Peyer's patch (tissue), 4 donors: Measurements from ENCODE around the gene NRXN3. TPM values are rescaled to one million over a fixed set of nuclear protein-coding genes. Genes with fewer than 3 reads are reported as not detected.

Experiments used
- DNase-seq, 3 donors: peaks; one replicate each; pipeline ENCODE4 v3.0.0-alpha.2; 2017 to 2019
- H3K27ac ChIP-seq, 4 donors: fragments of 200-600 bp; sonication (generic); one replicate each; pipeline ENCODE4 v1.5.1; 2016 to 2019
- H3K27me3 ChIP-seq, 2 donors: fragments of 200-600 bp; sonication (generic); one replicate each; pipeline ENCODE4 v1.5.1; 2019
- H3K36me3 ChIP-seq, 3 donors: fragments of 200-600 bp; sonication (generic); one replicate each; pipeline ENCODE4 v1.5.1; 2016 to 2019
- H3K4me1 ChIP-seq, 4 donors: fragments of 200-600 bp; sonication (generic); one replicate each; pipeline ENCODE4 v1.5.1; 2016 to 2019
- H3K4me3 ChIP-seq, 4 donors: fragments of 200-600 bp; sonication (generic); 1 replicate in 3 of 4; 2 replicates in 1 of 4; pipeline ENCODE4 v1.5.1; 2016 to 2019; ENCODE audit warnings: mild to moderate bottlenecking in 1 of 4
- H3K9me3 ChIP-seq, 4 donors: fragments of 200-600 bp; sonication (generic); one replicate each; pipeline ENCODE4 v1.5.1; 2016 to 2019; ENCODE audit warnings: mild to moderate bottlenecking in 1 of 4
- CTCF ChIP-seq, 6 experiments: fragments of 450-650 bp in 4 of 6; fragments of 200-600 bp in 2 of 6; sonication (generic) in 1 of 6; IDR thresholded peaks; one replicate each; pipeline ENCODE4 v1.5.1; 2017 to 2019; ENCODE audit warnings: antibody characterized with exemption in 6 of 6, mild to moderate bottlenecking in 3 of 6, moderate library complexity in 1 of 6
- POLR2A ChIP-seq, 2 donors: fragments of 450-650 bp; IDR thresholded peaks; one replicate each; pipeline ENCODE4 v1.5.1; 2017; ENCODE audit warnings: antibody characterized with exemption in 2 of 2, mild to moderate bottlenecking in 2 of 2, moderate library complexity in 2 of 2
- total RNA-seq, 4 donors: library from RNA; depleted of rRNA; stranded (reverse); fragments of >200 nt; gene quantifications; one replicate each; pipeline ENCODE4 v1.1.0, GENCODE V29; 2016

The NRXN3 gene
- total RNA-seq, 4 donors from 2014 or later = 1.6 to 10.2 (median 4.4) TPM

GRCh38 chr14:78917462-78917861 lies 747.3 kb downstream of the NRXN3 start:
- TF ChIP-seq CTCF (IDR thresholded peaks at IDR 0.05) = no peak
- no peak for TF ChIP-seq POLR2A (IDR thresholded peaks at IDR 0.05)
- DNase-seq = no peak
- no peaks in the 10 kb centered on the region for H3K9me3 ChIP-seq
- no peaks in the 10 kb centered on the region for H3K36me3 ChIP-seq
- no peak overlapping the region for H3K27ac ChIP-seq
- no peak overlapping the region for H3K4me3 ChIP-seq
- H3K4me1 ChIP-seq = no peaks in the 10 kb centered on the region
- no peaks in the 10 kb centered on the region for H3K27me3 ChIP-seq

GRCh38 chr14:78921856-78922255 lies 751.7 kb downstream of the NRXN3 start:
- TF ChIP-seq CTCF (IDR thresholded peaks at IDR 0.05) (no peak), POLR2A (IDR thresholded peaks at IDR 0.05) (no peak)
- H3K4me3 ChIP-seq = no peak overlapping the region
- no peaks in the 10 kb centered on the region for H3K9me3 ChIP-seq
- no peak overlapping the region for H3K27ac ChIP-seq
- no peak for DNase-seq
- no peaks in the 10 kb centered on the region for H3K36me3 ChIP-seq
- no peaks in the 10 kb centered on the region for H3K4me1 ChIP-seq
- no peaks in the 10 kb centered on the region for H3K27me3 ChIP-seq

- Histone ChIP-seq H3K9me3 (no peaks in the 10 kb centered on the region), H3K36me3 (no peaks in the 10 kb centered on the region), H3K4me3 (no peak overlapping the region), H3K27ac (no peak overlapping the region), H3K4me1 (no peaks in the 10 kb centered on the region), H3K27me3 (no peaks in the 10 kb centered on the region)
- DNase-seq = no peak
- no peak for TF ChIP-seq CTCF (IDR thresholded peaks at IDR 0.05)
- no peak for TF ChIP-seq POLR2A (IDR thresholded peaks at IDR 0.05)
Observed at GRCh38 chr14:78927261-78927660, 757.1 kb downstream of the NRXN3 start.

- no peak for TF ChIP-seq POLR2A (IDR thresholded peaks at IDR 0.05)
- TF ChIP-seq CTCF (IDR thresholded peaks at IDR 0.05) = no peak
- Histone ChIP-seq H3K36me3 (no peaks in the 10 kb centered on the region), H3K27me3 (no peaks in the 10 kb centered on the region), H3K4me1 (no peaks in the 10 kb centered on the region), H3K27ac (no peak overlapping the region), H3K4me3 (no peak overlapping the region), H3K9me3 (no peaks in the 10 kb centered on the region)
- no peak for DNase-seq
Observed at GRCh38 chr14:78933166-78933565, 763.0 kb downstream of the NRXN3 start.

GRCh38 chr14:78933948-78934524 lies 763.9 kb downstream of the NRXN3 start:
- H3K4me1 ChIP-seq = no peaks in the 10 kb centered on the region
- DNase-seq = no peak
- H3K27ac ChIP-seq = no peak overlapping the region
- no peaks in the 10 kb centered on the region for H3K36me3 ChIP-seq
- no peaks in the 10 kb centered on the region for H3K9me3 ChIP-seq
- no peaks in the 10 kb centered on the region for H3K27me3 ChIP-seq
- TF ChIP-seq CTCF (IDR thresholded peaks at IDR 0.05) = peak in 2 of 6 experiments; percentile 24 to 26
- no peak for TF ChIP-seq POLR2A (IDR thresholded peaks at IDR 0.05)
- no peak overlapping the region for H3K4me3 ChIP-seq

- Histone ChIP-seq H3K4me1 (no peaks in the 10 kb centered on the region), H3K9me3 (no peaks in the 10 kb centered on the region), H3K27ac (no peak overlapping the region), H3K27me3 (no peaks in the 10 kb centered on the region), H3K36me3 (no peaks in the 10 kb centered on the region), H3K4me3 (no peak overlapping the region)
- no peak for TF ChIP-seq POLR2A (IDR thresholded peaks at IDR 0.05)
- no peak for TF ChIP-seq CTCF (IDR thresholded peaks at IDR 0.05)
- DNase-seq = no peak
Observed at GRCh38 chr14:78946949-78947348, 776.8 kb downstream of the NRXN3 start.
